Suprapubic skin (tissue), 4 donors: ENCODE data around the gene LMNB1. TPM values are rescaled to one million over a fixed set of nuclear protein-coding genes. Genes with fewer than 3 reads are reported as not detected.
"Not testable (repeated sequence)": the region's sequence is repeated elsewhere in the genome, so short reads cannot be mapped to it uniquely, and the experiment has no call there.

Experiments
- DNase-seq, 2 donors: peaks; one replicate each; pipeline ENCODE4 v3.0.0-alpha.2; 2019; ENCODE audit warnings: low spot score in 2 of 2
- H3K27ac ChIP-seq: fragments of 200-600 bp; sonication (generic); one replicate; pipeline ENCODE4 v1.5.1; 2019
- H3K27me3 ChIP-seq: fragments of 200-600 bp; sonication (generic); one replicate; pipeline ENCODE4 v1.5.1; 2019
- H3K36me3 ChIP-seq: fragments of 200-600 bp; sonication (generic); one replicate; pipeline ENCODE4 v1.5.1; 2019
- H3K4me1 ChIP-seq: fragments of 200-600 bp; sonication (generic); one replicate; pipeline ENCODE4 v1.5.1; 2019
- H3K4me3 ChIP-seq: fragments of 200-600 bp; sonication (generic); one replicate; pipeline ENCODE4 v1.5.1; 2019; ENCODE audit warnings: mild to moderate bottlenecking
- H3K9me3 ChIP-seq: fragments of 200-600 bp; sonication (generic); one replicate; pipeline ENCODE4 v1.5.1; 2019
- CTCF ChIP-seq, 2 donors: fragments of 200-600 bp in 1 of 2; fragments of 450-650 bp in 1 of 2; sonication (generic) in 1 of 2; IDR thresholded peaks; one replicate each; pipeline ENCODE4 v1.5.1; 2016 to 2019; ENCODE audit warnings: antibody characterized with exemption in 2 of 2, mild to moderate bottlenecking in 1 of 2, moderate library complexity in 1 of 2
- EP300 ChIP-seq: sonication (generic); formaldehyde crosslinking; IDR thresholded peaks from one replicate; pipeline ENCODE4 v1.6.1; 2017; ENCODE audit warnings: antibody characterized with exemption
- POLR2A ChIP-seq, 2 donors: fragments of 450-650 bp; IDR thresholded peaks; one replicate each; pipeline ENCODE4 v1.6.1; 2017; ENCODE audit warnings: antibody characterized with exemption in 2 of 2, mild to moderate bottlenecking in 2 of 2, moderate library complexity in 2 of 2
- POLR2AphosphoS5 ChIP-seq, 3 donors: sonication (generic); formaldehyde crosslinking; IDR thresholded peaks; one replicate each; pipeline ENCODE4 v1.6.1; 2017; ENCODE audit warnings: antibody characterized with exemption in 3 of 3
- WGBS: methylation state at CpG from one replicate; pipeline ENCODE4 v1.1.5; 2018; 5-methylcytosine and 5-hydroxymethylcytosine counted together
- total RNA-seq, 4 donors: library from RNA; depleted of rRNA; stranded (reverse); fragments of >200 nt; gene quantifications; one replicate each; pipeline ENCODE4 v1.1.0, GENCODE V29; 2016

The LMNB1 gene
- total RNA-seq, 4 donors from 2014 or later: 12.1 to 18.3 (median 14.6) TPM

DNA sequence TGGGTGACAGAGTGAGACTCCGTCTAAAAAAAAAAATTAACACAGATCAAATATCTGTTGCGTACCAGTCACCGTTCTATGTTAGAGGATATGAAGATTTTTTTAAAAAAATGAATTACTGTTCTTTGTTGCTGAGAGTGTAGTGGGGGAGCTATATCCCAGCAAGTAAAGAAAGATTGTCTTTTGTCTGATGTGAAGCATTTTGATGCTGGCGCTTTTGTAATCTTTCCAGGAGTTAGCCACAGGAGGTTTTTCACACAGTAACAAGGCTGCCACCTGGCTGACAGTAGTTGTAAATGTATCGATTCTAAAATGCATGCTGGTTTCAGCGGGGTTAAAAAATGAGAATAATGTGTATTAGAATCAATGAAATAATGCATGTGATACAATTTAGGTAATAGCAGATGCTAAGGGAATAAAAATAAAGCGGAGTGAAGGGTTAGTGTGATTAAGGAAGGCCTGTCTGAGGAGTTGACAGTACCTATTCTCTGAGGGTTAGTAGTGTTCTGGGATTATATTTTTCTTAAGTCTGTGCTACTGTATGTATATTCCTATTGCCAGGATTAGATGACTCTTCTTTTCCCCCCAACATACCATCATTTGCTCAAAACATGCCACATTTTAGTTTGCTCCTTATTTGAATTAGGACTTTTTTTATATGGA lies 3.4 kb downstream of the LMNB1 start:
- Histone ChIP-seq H3K36me3 (no peaks in the 10 kb centered on the region), H3K4me3 (no peak overlapping the region), H3K4me1 (peaks cover 23% of the 10 kb centered on the region), H3K9me3 (no peaks in the 10 kb centered on the region), H3K27me3 (no peaks in the 10 kb centered on the region), H3K27ac (no peak overlapping the region)
- TF ChIP-seq EP300 (no peak), CTCF (IDR thresholded peaks at IDR 0.05) (peak; percentile 34 to 52)
- DNase-seq: no peak
- WGBS: 27% methylated on average over 7 of the region's 7 CpGs

DNA sequence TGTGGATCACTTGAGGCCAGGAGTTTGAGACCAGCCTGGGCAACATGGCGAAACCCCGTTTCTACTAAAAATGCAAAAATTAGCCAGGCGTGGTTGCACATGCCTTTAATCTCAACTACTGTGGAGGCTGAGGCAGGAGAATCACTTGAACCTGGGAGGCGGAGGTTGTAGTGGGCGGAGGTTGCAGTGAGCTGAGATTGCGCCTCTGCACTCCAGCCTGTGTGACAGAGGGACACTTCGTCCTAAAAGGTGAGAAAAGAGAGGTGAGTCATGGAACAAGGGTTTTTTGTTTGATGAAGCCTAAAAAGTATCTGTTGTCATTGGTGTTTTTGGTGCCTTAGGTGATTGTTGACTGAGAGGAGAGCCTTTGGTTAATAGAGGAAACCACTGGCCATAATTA lies 11.5 kb downstream of the LMNB1 start:
- H3K4me1 ChIP-seq, DNase-seq, H3K4me3 ChIP-seq, H3K27me3 ChIP-seq, H3K9me3 ChIP-seq, H3K36me3 ChIP-seq, H3K27ac ChIP-seq: not testable (repeated sequence)
- WGBS: 90% methylated on average over 7 of the region's 7 CpGs

GRCh38 chr5:126793097-126793496 lies 16.2 kb downstream of the LMNB1 start:
- Histone ChIP-seq H3K9me3 (no peaks in the 10 kb centered on the region), H3K36me3 (no peaks in the 10 kb centered on the region), H3K27me3 (no peaks in the 10 kb centered on the region), H3K4me3 (no peak overlapping the region), H3K27ac (no peak overlapping the region), H3K4me1 (no peaks in the 10 kb centered on the region)
- no peak for DNase-seq
- 80% methylated on average over 3 of the region's 3 CpGs for WGBS
- TF ChIP-seq CTCF (IDR thresholded peaks at IDR 0.05) (no peak), POLR2AphosphoS5 (IDR thresholded peaks at IDR 0.05) (no peak)

GRCh38 chr5:126793648-126794047 lies 16.7 kb downstream of the LMNB1 start:
- not testable (repeated sequence) for H3K27me3 ChIP-seq, H3K4me1 ChIP-seq, H3K27ac ChIP-seq, H3K4me3 ChIP-seq, H3K9me3 ChIP-seq, DNase-seq, H3K36me3 ChIP-seq
- 95% methylated on average over 9 of the region's 9 CpGs for WGBS

DNA sequence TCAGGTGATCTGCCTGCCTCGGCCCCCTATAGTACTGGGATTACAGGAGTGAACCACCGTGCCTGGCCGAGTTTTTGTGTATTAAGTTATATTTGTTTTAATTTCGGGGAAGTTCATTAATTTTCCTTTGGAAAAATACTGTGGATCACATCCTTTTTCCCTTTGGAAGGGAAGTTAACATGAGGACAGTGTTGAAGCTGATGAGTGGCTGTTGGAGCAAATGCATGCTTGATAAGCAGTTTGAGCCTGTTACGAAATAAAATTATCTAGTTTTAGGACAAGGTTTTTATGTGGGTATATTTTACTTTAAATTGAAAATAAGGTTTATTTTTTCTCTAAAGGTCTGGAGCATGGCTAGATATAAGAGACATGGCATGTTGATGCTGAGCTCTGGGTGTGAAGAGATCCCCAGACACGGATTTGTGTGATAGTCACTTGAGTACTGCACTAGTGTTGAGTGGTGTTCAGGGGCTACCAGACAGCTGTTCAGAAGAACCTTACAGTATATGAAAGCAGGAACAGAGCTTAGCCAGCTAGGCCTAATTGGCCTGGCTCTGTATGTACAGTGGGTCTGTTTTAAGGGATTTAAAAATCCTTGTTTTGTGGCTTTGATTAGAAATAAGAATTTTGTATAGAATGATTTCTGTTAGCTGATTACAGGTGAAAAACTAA lies 17.4 kb downstream of the LMNB1 start:
- H3K27me3 ChIP-seq: no peaks in the 10 kb centered on the region
- TF ChIP-seq POLR2AphosphoS5 (IDR thresholded peaks at IDR 0.05) (no peak), EP300 (no peak), CTCF (IDR thresholded peaks at IDR 0.05) (no peak), POLR2A (IDR thresholded peaks at IDR 0.05) (no peak)
- no peak overlapping the region for H3K4me3 ChIP-seq
- no peaks in the 10 kb centered on the region for H3K36me3 ChIP-seq
- H3K4me1 ChIP-seq: no peaks in the 10 kb centered on the region
- H3K27ac ChIP-seq: no peak overlapping the region
- no peaks in the 10 kb centered on the region for H3K9me3 ChIP-seq
- WGBS: 67% methylated on average over 6 of the region's 6 CpGs
- no peak for DNase-seq

GRCh38 chr5:126799780-126800179 lies 22.8 kb downstream of the LMNB1 start:
- 94% methylated on average over 1 of the region's 1 CpG for WGBS
- H3K27me3 ChIP-seq: no peaks in the 10 kb centered on the region
- H3K4me1 ChIP-seq: no peaks in the 10 kb centered on the region
- no peak for DNase-seq
- no peak overlapping the region for H3K4me3 ChIP-seq
- no peaks in the 10 kb centered on the region for H3K36me3 ChIP-seq
- H3K9me3 ChIP-seq: no peaks in the 10 kb centered on the region
- no peak overlapping the region for H3K27ac ChIP-seq
- TF ChIP-seq EP300 (no peak), POLR2AphosphoS5 (IDR thresholded peaks at IDR 0.05) (no peak), POLR2A (IDR thresholded peaks at IDR 0.05) (no peak), CTCF (IDR thresholded peaks at IDR 0.05) (no peak)
